HG02870 (cell line): ENCODE data around the gene STAG1.
A peak's percentile ranks its signal among the peaks of the same experiment; 100 is the strongest.
"Not testable (repeated sequence)": the region's sequence is repeated elsewhere in the genome, so short reads cannot be mapped to it uniquely, and the experiment has no call there.

Experiments used
- ATAC-seq: cut with Tn5 transposase; IDR thresholded peaks from one replicate; pipeline ENCODE4 v1.9.1; 2021; ENCODE audit warnings: mild to moderate bottlenecking, moderate library complexity; ENCODE audit not compliant: unreplicated experiment

Gene STAG1

DNA sequence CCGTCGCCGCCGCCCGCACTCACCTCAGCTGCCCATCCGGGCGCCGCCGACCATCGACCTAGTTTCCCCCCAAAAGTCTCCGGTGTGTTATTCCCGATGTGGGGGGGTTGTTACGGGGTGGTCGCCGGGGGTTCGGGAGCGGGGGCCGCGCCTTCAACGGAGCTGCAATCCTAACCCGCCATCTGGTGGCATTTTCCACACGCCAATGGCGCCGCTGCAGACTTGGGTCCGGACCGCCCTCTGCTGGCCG is at the start of gene STAG1:
STAG1 (minus strand) TSS at position 207 of the 250 bp plus-strand sequence. CDS start 121,480 bp downstream, outside the sequence.
- no peak for ATAC-seq

DNA sequence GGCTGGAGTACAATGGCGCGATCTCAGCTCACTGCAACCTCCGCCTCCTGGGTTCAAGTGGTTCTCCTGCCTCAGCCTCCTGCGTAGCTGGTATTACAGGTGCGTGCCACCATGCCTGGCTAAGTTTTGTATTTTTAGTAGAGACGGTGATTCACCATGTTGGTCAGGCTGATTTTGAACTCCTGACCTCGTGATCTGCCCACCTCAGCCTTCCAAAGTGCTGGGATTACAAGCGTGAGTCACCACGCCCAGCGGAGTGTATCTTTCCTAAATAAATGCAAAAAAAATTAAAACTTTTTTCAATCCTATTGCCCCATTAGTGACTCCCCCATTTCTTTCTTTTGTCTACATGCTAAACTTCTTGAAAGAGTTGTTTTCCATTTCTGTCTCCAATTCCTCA is 49.0 kb upstream of the STAG1 start:
- ATAC-seq, result not testable (repeated sequence)

DNA sequence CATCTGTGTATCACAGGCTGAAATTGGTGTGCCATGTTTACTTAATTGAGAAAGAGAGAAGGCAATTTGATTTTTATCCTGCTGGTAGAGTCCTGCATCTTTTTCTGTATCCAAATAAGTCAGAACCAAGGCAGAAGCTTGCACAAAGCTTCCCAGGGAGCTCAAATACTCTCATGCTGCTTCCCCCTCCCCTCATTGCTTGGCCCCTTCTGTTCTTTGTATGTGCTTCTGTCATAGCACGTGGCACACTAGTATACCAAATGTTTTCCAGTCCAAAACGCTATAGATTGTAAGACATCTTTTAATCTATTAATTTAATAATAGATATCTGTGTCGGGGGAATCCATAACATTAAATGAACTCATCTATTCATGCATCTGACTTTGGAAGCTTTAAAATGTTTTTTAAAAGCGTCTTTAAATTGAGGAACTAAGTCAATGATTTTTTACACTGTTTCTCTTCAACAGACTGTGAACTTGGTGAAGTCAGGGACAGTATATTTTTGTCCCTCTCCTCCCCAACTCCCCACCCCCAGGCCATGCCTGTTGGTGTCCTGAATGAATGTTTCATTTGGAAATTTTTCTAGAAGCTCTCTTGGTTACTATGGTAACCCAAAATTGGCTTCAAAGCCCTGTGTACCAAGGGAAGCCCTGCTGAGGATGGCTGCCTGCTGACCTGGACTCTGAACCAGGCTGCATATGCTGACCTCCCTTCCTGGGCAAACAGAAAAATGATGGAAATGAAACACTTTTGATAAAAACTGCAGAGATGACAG is 40.6 kb upstream of the STAG1 start:
- no peak for ATAC-seq

DNA sequence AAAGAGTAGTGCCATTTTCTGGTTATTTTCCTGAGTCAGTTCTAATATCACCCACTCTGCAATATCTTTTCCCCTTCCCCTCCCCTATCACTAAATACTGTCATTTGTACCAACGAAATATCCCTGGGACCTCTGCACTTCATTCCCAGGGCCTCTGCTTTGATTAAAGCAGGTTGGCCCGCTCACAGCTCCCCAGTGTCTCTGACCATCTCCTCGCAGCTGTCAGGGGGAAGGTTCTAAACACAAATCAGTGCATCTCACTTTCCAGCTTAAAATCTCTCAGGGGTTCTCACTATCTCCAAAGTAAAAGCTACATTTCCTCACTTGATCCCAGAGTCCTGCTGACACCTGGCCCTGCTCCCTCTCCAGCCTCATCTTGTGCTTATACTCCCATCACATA is 38.6 kb upstream of the STAG1 start:
- no peak for ATAC-seq

DNA sequence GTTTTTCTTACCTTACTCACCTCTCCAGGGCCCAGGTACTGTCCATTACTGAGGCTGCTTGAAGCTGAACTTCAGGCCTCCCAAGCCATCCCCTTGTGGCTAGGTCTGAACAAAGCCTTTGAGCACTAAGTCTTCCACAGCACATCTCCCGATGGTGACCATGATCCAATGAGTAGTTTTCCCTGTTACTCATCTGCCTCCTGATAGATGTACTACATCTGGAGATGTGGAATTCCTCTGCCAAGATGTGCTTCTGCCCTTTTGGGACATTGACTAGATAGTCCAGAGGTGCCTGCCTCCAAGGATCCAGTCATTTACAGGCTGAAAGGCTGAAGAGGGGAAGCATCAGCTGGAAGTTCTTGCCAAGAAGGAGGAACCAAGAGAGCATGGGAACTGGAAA is 37.8 kb upstream of the STAG1 start:
- no peak for ATAC-seq

DNA sequence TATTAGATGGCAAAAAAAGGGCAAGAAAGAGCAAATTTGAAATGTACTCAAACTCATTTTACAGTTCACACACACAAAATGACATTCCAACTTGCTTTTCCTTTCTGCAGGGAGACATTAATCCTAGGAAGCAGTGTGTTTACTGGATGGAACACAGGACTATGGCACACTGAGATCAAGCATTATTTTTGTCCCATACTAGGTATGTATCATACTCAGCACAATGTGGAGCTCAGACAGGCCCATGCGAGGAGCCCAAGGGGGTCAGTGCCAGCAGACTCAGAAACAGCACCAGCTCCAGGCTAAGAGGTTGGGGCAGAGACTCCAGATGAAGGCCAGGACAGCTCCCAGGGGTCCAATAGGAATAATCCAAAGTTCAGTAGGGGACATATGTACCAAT is 36.0 kb upstream of the STAG1 start:
- ATAC-seq, result no peak

DNA sequence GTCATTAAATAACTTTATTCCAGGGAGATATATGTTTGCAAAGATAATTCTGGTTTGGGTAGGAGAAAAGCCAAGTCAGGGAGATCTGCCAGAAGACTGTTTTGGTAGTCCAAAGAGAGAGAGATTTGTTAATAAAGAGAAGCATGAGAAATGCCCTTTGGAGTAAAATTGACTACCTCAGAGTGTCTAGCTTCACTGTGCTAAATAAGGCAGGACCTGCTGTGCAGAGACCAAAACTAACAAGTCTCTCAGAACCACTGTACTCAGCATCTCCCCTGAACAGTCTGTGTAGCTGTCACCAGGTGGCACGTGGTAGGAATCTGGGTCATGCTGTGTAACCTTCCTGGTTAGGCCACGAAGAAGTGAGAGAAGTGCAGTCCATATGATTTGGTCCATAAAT is 35.2 kb upstream of the STAG1 start:
- ATAC-seq, result peak; percentile 82

DNA sequence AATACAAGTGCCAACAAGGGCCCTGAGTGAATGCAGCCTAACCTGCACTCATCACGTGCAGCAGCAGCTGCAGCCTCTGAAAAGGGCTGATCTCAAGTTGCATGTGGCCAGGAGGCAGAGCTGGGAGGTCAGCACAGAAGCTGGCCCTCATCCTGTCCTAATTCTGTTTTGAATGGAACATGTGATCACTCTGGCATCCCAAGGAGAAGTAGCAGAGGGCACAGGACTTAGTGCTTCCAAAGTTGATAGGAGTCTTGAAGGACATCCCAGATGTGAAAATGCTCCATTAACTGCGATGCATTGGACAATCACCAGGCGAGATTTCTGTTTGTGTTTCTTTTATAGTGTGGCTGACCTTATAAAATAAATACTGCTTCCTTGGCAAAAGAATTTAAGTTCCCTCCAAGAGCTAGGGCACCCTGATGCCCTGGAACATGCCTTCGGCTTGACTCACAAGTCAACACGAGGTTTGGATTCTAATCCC is 31.6 kb upstream of the STAG1 start:
- ATAC-seq, result no peak

DNA sequence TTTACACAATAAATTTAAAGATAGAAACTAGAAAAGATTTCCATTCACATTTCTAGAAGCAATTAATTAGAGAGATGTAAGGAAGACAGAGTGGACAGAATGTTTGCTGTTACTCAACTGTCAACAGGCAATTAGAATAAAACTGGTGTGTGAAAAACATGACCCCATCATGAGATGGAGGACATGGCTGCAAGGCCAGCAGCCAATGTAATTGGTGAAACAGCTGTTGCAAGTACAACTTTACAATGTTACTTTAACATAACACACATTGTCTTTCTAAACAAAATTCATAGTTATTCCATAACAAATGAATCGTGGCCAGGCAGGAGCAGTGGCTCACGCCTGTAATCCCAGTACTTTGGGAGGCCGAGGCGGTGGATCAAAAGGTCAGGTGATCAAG is 28.6 kb upstream of the STAG1 start:
- no peak for ATAC-seq

DNA sequence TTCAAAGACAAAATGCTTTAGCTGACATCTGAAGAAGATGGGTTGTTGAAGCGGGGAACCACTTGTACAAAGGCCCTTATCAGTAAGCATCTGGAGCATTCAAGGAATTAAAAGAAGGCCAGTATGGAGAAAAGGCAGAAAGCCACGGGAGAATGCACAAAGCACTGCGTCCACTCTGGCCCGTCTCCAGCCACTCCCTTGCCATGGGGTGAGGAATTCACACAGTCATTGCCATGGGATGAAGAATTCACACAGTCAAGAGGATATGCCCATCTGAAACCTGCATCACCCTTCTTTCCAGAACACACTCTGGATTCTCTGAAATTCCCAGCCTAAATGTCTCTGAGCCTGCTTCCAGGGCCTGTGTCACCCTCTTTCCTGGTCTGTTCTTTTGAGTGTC is 26.7 kb upstream of the STAG1 start:
- no peak for ATAC-seq

DNA sequence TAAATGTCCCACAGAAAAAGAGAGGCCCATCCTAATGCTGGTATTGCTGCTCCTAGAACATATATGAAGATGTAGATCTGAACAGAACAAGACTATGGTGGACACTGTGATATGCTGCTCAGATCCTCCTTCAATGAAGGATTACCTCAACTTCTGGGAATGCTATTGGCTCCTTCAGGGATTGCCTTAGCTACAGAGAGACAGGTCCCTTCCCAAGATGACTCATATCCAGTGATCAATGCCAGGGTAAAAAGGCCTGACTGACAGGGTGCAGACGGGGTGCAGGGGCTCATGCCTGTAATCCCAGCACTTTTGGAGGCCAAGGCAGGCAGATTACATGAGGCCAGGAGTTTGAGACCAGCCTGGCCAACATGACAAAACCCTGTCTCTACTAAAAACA is 20.5 kb upstream of the STAG1 start:
- ATAC-seq, result no peak

DNA sequence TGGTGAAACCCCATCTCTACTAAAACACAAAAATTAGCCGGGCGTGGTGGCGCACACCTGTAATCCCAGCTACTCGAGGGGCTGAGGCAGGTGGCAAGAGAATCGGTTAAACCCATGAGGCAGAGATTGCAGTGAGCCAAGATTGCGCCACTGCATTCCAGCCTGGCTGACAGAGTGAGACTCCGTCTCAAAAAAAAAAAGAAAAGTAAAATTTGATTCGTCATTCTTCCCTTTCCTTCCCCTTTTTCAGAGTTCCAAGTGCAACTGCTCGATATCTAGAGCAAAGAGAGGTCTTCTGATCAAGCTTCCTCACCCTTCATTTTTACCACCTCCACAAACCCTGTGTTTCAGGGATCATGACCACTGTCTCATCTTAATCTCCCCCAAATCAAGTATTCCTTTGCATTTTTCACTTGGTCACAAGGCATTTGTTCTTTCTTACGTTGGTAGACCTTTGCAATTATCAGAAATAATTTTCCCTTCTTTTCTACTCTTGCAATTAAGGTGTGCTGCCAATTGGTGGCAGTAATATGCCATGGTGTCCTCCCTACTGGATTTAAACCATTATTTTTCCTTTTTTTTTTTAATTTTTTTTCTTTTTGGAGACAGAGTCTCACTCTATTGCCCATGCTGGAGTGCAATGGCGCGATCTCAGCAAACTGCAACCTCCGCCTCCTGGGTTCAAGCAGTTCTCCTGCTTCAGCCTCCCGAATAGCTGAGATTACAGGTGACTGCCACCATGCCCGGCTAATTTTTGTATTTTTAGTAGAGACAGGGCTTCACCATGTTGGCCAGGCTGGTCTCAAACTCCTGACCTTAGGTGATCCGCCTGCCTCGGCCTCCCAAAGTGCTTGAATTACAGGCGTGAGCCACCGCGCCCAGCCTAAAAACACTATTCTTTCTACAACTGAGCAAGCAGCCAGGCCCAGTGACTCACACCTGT is 6.3 kb upstream of the STAG1 start:
- ATAC-seq, result not testable (repeated sequence)

DNA sequence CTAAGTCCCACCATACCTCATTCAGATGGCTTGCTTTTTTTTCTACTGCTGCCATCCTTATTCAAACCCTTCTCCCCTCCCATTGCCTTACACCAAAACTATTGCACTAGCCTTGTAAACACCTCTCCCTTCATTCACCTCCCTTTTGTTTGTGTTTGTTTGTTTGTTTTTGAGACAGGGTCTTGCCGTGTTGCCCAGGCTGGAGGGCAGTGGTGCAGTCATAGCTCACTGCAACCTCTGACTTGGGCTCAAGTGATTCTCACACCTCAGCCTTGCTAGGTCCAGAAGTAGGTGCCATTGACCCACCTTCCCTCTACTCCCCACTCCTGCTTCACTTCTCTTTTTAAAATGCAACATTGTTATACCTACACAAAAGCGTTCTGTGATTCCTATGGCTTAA is 3.0 kb upstream of the STAG1 start:
- ATAC-seq, result no peak

DNA sequence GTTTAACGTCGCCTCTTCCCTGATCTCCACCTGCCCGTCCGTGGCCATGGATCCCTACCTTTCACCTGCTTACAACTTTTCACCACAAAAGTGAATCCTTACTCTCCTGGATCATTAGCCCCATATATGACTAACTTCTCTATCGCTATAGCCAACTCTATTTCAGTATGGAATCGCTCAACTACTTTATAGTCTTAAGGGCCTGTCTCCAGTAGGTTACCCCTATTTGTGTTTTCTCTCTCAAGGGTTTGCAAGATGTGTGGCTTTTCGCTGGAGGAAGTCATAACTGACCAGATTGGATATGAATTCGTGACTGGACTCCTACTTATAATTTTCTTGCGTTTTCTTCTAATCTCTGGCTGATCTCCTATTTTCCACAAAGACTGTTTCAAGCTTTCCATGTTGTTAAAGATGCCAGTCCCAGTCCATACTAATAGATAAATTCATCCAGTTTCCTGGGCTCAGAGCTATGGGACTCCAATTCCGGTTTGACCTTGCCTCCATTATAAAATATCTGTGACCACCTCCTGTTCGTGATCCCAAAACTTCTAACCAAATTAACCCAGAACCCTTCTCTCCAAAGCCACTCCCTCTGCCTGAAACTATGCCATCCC is 1.3 kb upstream of the STAG1 start:
- no peak for ATAC-seq

DNA sequence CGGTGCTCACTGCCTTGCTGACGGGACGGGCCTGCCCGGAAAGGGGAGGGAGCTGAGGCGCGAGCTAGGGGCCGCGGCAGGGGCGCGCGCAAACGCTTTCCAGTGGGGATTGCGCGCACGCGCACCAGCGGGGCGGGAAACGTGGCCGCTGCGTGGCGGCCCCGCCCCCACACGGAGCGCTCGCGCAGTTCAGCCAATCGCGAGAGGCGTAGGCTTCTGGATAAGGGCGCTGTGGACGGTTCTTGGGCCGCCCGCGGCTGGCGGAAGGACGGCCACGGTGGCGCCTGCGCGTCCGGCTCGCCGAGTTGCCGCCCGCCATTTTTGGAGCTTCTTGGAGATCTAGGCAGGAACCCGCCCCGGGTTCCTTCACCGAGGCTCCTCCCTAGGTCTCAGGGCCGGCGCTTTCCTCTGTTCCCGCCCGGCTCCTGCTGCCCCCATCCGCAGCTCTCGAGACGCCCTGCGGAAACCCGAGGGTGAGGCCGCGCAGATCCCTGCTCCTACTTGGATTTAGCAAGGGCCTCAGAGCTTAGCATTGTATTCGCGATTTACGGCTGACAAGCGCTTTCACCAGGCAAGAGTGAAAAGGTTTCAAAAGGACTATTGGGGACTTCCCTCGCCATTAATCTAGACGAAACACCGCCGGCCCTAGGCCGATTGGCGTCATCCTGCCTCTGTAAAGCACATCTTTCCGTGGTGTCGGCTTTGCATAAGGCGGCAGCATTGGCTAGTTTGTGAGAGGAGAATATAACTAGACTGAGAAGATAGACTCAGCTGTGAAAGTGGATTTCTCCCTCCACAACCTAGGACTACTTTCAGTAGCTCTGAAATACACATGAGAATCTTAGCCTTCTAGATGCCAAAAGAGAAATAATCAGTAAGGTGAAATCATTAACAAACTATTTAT is 496 bp upstream of the STAG1 start:
- ATAC-seq, result peak; percentile 82

DNA sequence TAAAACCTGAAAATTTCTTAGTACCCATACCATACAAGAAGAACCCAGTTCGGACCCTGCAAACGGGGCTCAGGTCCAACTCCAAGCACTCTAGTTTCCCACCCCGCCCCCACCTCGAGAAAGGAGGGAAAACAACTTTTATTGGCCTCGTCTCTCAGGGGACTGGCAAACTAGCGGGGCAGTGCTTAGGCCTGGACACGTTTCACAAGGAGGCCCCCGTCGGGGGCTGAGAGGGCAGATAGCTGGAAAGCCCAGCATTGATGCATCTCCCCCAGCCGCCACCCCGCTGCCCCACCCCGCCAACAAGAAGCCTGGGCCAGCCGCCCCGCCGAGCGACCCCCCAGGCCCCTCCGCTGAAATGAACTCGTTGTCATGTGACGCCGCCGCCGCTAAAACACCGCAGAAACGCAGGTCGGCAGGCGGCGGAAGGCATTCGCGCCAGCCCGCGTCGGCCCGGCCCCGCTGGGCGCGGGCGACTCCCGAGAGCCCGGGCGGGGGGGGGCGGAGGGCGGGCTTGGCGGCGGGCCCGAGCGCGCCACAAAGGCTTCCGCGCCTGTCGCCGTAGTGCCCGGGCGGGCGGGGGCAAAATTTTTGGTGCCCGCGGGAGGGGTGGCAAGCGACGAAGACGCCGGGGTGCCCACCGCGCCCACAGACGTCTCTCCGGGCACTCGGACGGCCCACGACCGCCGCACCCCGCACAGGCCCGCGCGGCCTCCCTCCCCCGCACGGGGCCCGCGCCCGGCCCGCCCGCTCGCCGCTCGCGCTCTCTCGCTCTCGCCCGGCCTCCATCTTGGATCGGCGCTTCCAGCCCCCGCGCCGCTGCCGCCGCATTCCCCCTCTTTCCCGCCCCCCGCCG is 634 bp downstream of the STAG1 start:
- ATAC-seq, result peak; percentile 6

DNA sequence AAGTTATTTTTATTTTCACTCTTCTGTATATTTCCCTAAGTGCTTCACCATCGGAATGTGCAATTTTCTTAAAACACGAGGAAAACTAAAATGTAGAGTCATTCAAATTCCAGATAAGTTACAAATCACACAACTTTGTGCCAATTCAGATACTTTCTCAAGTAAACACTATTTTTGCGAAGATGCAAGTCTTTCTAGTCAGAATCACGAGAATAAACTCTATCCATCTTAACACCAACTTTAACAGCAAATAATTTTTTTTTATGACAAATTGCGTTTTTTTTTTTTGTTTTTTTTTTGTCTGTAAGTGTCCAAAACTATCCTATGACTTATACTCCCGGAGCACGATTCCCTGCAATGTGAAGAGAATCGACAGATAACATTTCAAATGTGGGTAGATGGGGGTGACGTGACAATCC is 1.3 kb downstream of the STAG1 start:
- ATAC-seq, result no peak

DNA sequence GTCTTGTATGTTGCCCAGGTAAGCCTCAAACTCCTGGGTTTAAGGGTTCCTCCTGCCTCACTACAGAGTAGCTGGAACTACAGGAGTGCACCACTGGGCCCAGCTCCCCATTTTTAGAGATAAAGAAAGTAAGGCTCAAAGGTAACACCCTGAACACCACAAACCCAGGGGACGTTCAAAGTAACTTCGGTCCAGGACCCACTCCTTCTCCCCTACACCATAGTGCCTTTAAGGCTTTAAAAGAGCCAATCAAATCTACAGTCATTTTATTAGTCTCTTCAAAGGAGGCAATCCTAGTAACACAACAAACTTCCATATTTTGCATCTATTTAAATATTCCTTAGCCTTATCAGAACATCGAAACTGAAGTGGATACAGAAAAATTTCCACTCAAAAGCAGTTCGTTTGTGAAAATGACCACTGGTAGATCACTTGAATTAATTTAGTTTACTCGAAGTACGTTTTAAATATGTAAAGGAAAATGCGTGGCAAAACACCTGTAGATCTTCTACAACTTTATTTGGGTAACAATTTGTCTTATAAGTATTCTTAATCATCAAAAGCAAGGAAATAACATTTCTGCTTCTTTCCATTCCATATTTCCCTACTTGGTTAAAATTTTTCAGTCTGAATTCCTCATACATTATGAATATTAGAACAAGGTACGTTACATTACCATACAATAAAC is 1.8 kb downstream of the STAG1 start:
- ATAC-seq, result no peak

DNA sequence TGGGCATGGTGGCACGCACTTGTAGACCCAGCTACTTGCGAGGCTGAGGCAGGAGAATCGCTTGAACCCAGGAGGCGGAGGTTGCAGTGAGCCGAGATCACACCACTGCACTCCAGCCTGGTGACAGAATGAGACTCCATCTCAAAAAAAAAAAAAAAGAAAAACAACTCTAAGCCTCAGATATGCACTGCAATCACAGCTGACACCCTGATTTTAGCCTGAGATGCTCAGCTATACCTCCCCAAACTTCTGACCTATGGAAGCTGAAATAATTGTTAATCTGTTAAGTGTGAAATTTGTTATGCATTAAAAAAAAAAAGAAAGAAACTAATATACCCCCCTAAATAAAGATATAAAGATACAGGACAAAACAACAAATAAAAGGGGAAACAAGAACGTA is 2.6 kb downstream of the STAG1 start:
- not testable (repeated sequence) for ATAC-seq
